H54 (cell line): Measurements from ENCODE around the gene IQSEC3.

Experiments used
- DNase-seq: peaks from one replicate; pipeline ENCODE4 v3.0.0; 2011; ENCODE audit warnings: low spot score, mixed read lengths; ENCODE audit not compliant: insufficient read length
- FAIRE-seq: peaks from 3 replicates; lab custom pipeline; 2011; peaks lifted over from hg19 to GRCh38; lab: Jason Lieb, UNC
- POLR2A ChIP-seq: IDR thresholded peaks from 2 replicates; pipeline ENCODE4 v1.6.1; 2011; ENCODE audit warnings: low read depth, mild to moderate bottlenecking, low read length

The IQSEC3 gene

DNA sequence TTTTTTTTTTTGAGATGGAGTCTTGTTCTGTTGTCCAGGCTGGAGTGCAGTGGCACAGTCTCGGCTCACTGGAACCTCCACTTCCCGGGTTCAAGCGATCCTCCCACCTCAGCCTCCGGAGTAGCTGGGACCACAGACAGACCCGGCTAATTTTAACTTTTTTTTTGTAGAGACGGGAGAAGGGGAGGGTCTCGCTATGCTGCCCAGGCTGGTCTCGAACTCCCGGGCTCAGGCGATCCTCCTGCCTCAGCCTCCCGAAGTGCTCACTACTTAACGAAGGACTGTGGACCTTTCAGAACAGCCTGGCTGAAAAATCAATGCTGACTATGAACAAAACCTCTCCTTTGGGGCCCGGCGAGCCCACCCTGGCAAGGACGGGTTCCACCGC lies 136.5 kb downstream of the IQSEC3 start:
- TF ChIP-seq POLR2A: no peak
- DNase-seq: no peak
- no peak for FAIRE-seq

DNA sequence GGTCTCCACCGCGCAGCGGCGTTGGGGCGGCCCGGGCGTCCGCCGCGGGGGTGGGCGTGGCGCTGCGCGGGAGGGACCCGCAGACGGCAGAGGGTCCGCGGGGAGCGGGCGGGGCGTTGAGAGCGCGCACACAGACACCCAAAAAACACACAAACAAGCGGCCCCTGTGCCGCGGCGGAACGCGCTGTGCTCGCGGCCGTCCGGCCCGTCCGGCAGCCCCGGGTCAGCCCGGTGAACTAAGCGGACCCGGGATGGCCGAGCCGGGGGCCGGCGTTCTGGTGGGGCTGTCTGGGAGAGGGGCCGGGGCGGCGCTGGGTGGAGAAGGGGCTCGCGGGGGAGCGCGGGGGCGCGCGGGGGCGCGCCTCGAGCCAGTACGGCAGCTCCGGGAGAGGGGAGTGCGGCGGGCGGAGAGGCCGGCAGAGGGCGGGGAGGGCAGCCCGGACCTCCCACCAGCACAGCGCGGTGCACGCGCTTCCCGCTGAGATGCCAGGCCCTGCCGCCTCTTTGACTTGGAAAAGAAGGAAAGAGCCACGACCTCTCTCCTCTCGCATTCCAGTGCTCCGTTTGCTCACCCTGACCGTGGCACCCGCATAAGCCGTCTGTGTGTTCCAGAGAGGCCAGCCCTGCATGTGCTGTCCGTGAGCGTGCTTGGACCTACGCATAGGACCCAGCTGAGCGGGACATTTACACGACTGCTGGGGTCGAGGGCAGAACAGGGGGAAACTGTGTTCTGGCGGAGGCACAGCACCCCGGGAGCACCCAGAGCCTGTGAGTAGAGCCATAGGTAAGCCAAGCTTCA lies 137.1 kb downstream of the IQSEC3 start:
- FAIRE-seq: no peak
- DNase-seq: no peak
- TF ChIP-seq POLR2A: no peak

DNA sequence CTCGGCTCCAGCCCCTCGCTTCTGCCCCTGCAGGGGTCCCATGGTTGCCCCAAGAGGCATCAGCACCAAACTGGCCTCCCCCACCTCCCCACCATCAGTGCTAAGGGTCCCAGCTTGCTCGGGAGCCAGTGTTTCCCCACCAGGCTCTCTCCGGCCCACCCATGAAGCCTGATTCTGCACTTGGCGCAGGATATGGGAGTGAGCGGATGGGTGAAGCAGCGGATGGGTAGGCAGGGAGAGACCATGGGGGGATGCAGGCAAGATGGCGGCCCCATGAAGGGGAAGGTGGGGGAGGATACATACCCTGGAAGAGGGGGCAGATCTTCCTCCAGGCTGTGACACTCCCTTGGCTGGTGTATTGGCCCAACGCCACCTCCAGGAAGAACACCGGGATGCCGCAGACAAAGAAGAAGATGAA lies 137.7 kb downstream of the IQSEC3 start:
- DNase-seq: no peak
- TF ChIP-seq POLR2A: no peak
- no peak for FAIRE-seq

DNA sequence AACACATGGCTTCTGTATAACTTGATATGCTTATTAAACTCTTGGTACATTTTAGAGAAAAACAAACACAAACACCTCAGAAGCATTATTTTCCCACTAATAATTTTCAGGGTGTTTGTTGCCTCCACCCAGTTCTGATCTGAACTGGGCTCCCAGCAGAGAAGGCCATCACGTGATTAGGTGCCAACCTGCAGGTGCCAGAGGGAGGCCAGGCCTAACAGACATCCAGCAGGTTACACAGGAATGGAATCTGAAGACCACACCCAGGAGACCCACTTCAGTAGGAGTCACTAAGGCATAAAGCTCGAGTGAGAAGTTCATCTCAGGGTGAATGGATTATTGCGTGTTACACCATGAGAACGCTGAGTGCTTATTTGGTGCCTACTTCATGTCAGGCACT lies 138.5 kb downstream of the IQSEC3 start:
- FAIRE-seq: no peak
- DNase-seq: no peak
- no peak for TF ChIP-seq POLR2A

DNA sequence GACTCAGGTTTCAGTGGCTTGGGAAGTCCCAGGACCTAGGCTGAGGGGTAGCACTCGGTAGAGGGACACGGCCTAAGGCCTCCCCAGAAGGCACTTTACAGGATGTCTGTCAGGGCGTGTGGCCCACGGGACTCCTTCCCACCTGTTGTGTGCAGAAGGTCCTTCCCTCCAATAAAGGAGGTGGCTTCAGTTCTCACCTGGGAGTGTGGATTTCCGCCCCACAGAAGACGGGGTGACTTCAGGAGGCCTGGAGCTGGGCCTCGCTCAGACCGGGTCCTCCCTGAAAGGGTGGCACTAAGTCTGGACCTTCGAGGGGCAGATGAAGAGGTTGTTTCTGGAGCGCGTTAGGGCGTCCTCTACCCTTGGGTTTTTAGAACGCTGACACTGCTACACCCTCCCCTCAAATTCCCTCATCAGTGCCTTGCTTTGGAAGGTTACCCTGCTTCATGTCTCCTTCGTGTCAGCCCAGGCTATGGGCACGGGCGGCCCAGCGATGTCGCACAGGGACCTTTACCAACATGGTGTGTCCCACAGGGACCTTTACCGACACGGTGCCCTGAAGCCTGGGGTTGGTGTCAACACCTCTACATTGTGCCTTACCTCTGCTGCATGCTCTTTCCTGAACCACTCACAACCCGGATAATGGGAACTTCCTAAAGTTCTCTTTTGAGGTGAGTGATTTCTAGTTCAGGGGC lies 140.3 kb downstream of the IQSEC3 start:
- no peak for DNase-seq
- FAIRE-seq: no peak
- TF ChIP-seq POLR2A: no peak

DNA sequence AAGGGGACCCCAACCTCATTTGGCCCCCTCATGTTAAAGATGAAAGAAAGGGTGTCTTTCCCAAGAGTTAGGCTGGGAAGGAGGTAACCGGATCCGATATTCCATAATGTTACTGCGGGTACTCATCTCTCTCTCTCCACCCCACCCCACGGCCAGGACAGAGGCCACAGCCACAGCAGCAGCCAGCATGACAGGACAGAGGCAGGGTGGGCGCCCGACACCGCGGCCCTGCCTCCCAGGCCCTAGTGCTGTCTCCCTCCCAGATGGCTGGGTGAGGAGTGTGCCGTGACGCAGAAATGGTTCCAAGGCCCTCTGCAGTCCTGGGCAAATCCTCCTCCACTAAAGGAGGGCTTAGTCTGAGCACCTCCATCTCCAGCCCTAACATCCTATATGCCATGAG lies 141.2 kb downstream of the IQSEC3 start:
- no peak for FAIRE-seq
- DNase-seq: no peak
- TF ChIP-seq POLR2A: no peak

DNA sequence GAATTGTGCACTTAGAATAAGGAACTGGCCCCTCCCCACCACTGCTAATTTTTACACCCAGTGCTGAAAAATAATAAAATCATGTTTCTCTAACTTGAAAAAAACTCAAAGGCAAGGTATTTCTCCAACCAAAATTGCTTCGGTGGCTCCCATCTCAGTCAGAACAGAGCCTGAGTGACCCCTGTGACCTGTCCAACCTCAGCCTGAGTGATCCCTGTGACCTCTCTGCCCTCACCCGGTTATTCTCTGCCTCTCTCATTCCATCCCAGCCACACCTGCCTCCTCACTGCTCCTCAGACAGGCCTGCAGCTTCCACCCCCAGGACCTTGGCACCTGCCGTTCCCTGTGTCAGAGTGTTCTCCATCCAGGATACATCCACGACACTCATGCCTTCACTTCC lies 142.2 kb downstream of the IQSEC3 start:
- FAIRE-seq (no peak), DNase-seq (no peak)
- no peak for TF ChIP-seq POLR2A

DNA sequence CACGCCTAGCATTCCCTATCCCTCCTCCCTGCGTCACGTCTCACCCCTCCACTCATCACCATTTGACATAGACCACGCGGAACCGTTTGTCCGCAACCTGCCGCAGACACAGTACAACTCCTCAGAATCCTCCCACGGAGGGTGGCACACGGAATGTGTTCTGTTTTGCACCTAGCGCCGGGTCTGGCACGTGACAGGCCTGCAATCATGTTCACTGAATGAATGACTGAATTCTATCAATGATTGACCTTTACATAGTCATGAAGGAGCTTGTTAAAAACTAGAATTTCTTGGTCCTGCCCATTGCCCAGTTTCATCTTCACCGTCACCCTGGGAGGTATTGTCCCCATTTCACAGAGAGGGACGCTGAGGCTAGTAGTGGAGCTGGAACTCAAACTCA lies 142.7 kb downstream of the IQSEC3 start:
- FAIRE-seq (no peak), DNase-seq (no peak)
- TF ChIP-seq POLR2A: no peak

DNA sequence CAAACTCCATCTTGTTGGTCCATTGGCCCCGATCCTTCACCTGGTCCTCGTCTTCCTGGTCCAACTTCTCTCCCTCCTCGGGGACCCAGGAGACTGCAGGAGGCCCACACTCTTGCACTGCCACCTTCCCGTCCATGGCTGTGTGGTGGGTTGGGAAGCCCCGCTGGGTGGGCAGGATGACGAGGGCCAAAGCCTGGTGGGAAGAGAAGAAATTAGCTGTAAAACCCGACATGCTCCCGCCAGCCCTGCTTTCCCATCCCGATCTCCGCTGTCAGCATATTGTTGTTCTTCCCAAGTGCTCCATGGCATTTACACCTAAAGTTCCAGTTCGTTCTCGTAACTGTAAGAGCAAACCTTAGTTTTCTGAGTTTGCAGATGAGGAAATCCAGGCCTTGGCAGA lies 143.3 kb downstream of the IQSEC3 start:
- DNase-seq (no peak), FAIRE-seq (no peak)
- TF ChIP-seq POLR2A: no peak

DNA sequence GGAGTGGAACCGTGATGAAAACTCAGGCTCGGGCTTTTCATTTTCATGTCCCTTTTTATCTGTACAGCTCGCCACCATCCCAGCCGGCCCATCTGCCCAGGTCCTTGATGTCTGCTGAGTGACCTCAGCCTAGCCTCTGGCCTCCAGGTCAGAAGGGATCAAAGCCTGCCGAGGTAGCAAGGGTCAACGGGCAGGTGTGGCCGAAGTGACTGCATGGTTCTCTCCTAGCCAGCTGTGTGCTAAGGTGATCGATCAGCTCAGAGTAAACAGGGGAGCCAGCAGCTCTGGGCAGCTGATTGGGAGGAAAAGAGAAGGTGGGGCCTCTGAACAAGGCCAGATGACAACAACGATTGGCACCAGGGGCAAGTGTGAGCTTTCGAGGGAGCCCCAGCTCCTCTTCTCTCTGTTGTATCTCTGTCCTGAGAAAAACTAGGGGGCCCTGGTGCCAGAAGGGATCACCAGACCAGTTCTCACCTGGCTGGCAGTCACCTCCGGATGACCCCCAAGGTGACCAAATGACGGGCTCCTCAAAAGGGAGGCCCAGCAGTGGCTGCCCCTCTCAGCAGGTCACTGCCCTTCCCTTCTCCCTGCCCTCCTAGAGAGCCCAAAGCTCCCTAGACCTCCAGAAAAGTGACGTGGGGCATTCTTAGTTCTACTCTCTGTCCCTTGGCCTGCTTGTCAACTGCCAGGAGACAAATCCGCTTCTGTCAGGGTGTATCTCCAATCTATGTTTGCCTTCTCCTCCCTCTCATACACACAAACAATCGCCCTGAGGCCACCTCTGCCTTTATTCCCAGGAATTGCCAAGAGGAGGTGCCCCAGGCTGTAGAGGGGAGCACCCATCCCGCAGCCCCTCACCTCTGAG lies 143.9 kb downstream of the IQSEC3 start:
- FAIRE-seq: no peak
- DNase-seq: no peak
- TF ChIP-seq POLR2A: no peak

DNA sequence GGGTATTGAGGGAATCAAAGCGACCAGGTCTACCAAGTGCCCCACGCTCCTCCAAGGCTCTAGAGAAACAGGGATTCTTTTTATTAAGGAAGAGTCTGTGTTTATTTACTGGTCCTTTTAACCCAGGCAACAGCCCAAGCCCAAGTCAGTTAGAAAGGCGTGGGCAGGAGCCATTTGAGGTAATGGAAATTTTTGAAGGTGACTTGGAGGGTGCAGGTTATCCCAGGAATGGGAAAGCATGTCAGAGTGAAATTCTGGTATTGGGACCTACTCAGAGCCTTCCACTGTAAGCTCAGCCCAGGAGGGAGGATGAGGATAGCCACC lies 144.5 kb downstream of the IQSEC3 start:
- no peak for DNase-seq
- no peak for FAIRE-seq
- TF ChIP-seq POLR2A: no peak

DNA sequence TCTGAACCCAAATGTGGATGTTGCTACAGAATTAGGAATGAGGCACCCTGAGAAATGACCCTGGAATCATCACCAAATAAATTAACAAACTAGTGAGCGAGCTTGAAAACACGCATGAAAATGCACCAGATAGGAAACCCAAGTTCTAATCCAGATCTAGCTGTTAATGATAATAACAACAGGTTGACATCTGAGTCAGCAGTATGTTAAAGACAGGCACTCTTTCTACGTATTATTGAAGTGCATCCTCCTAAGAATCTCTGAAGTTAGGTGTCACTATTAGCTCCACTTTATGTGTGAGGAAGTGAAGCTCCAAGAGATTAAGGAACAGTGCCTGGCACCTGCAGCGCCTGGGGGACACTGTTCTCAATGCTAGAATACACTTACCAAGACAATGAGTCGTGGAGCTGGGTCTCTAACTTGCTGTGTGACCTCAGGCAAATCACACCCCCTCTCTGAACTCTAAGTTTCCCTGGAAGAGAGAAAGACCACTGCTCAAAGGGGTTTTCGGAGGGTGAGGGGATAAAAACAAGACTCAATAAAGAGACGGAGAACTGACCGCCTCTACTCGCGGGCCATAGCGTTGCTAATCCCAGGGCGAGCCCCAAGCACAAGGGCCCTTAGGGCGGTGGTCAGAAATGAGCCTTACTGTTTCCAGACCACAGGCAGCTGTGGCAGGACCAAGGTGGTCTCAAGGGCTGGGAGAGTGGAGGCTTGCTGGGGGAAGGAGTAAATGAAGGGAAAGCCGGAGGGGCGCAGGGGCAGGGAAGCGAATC lies 145.3 kb downstream of the IQSEC3 start:
- no peak for TF ChIP-seq POLR2A
- FAIRE-seq: no peak
- DNase-seq: no peak

DNA sequence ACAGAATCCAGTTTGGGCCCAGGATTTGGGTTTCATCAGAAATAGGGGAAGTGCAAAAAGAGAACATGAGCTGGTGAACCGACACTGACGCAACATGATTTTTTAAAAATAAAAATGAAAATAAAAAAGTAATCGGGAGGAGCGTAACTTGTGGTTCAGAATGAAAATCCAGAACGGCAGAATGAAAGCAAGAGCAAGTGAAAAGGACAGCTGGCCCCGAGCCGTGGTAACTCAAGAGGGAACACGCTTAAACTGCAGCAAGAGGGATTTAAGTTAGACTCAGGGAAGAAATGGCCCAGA lies 145.8 kb downstream of the IQSEC3 start:
- no peak for TF ChIP-seq POLR2A
- DNase-seq (no peak), FAIRE-seq (no peak)
